ENCODE measurements around the gene PLCD1. TPM values are rescaled to one million over a fixed set of nuclear protein-coding genes. Genes with fewer than 3 reads are reported as not detected.
A peak's percentile ranks its signal among the peaks of the same experiment; 100 is the strongest.
"Not testable (repeated sequence)": the region's sequence is repeated elsewhere in the genome, so short reads cannot be mapped to it uniquely, and the experiment has no call there.

PLCD1 gene
- total RNA-seq (10 to 100 TPM; 12.1 to 17.7 (median 15.2) TPM), polyA plus RNA-seq (11.2 TPM)
- long read RNA-seq, donor 1, transcript PLCD1-201 (15 exons, 2,769 nt) = minor isoform, 8 of 29 reads
- long read RNA-seq, donor 1, transcript PLCD1-204 (15 exons, 2,963 nt) = major isoform, 14 of 29 reads
- long read RNA-seq, donor 1, partial matches to known transcripts = 5 of 29 reads
- long read RNA-seq, donor 1, other reads (novel, unspliced or antisense) = 2 of 29 reads
- long read RNA-seq, donor 2, transcript PLCD1-201 (15 exons, 2,769 nt) = major isoform, 6 of 15 reads
- long read RNA-seq, donor 2, transcript PLCD1-204 (15 exons, 2,963 nt) = major isoform, 6 of 15 reads
- long read RNA-seq, donor 2, partial matches to known transcripts = 2 of 15 reads
- long read RNA-seq, donor 2, other reads (novel, unspliced or antisense) = 1 of 15 reads
- long read RNA-seq, donor 3, transcript PLCD1-201 (15 exons, 2,769 nt) = major isoform, 25 of 58 reads
- long read RNA-seq, donor 3, transcript PLCD1-204 (15 exons, 2,963 nt) = minor isoform, 16 of 58 reads
- long read RNA-seq, donor 3, partial matches to known transcripts = 11 of 58 reads
- long read RNA-seq, donor 3, other reads (novel, unspliced or antisense) = 6 of 58 reads
- long read RNA-seq, donor 4, transcript PLCD1-204 (15 exons, 2,963 nt) = major isoform, 7 of 19 reads
- long read RNA-seq, donor 4, partial matches to known transcripts = 1 of 19 reads
- long read RNA-seq, donor 4, other reads (novel, unspliced or antisense) = 10 of 19 reads

- no peaks in the 10 kb centered on the region for H3K27me3 ChIP-seq (ENCODE audit: control insufficient read depth, insufficient read depth)
- intact Hi-C loops (cut with DNase I) = no loop called here
- WGBS = under 1% methylated on average over 75 of the region's 75 CpGs
Measured at GRCh38 chr3:38029400-38030125, at the start of gene PLCD1. Gene PLCD1 (minus strand): TSS chr3:38029642. CDS start chr3:38029539, 103 bp downstream.

DNA sequence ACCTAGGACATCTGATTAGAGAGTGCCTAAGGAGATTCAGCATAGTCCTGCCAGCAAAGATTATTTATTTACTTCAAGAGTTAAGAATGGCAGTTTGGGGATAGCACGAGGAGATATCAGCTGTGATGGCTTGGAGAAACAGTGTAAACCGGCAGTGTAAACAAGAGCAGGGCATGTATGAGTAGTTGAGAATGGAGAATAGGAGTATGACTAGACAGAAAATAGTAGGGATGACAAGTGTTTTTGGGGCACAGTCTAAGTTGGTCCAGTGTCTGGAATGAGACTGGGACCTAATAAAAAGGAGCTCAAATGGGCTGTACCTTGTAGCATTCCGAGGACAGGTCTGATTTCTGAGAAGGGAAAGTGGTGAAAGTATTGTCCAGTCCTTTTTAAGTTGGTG lies 47.6 kb upstream of the PLCD1 start:
- H3K4me3 ChIP-seq (ENCODE audit: low read length); H3K27me3 ChIP-seq (ENCODE audit: control insufficient read depth, insufficient read depth); H3K9me3 ChIP-seq (ENCODE audit: control insufficient read depth, low read length); DNase-seq; intact Hi-C loops (cut with DNase I); H3K4me1 ChIP-seq (ENCODE audit: control insufficient read depth, insufficient read depth, low read length); H3K27ac ChIP-seq (ENCODE audit: low read length); ATAC-seq: not testable (repeated sequence)
- 45% methylated on average over 2 of the region's 3 CpGs for WGBS

More at GRCh38 chr3:38029400-38030125, at the start of gene PLCD1:
- Histone ChIP-seq H3K4me3 (ENCODE audit: low read length) (peak within 1 kb of the TSS; percentile 85), H3K9me3 (ENCODE audit: control insufficient read depth, low read length) (no peaks in the 10 kb centered on the region), H3K4me1 (ENCODE audit: control insufficient read depth, insufficient read depth, low read length) (no peaks in the 10 kb centered on the region), H3K27ac (ENCODE audit: low read length) (peak within 1 kb of the TSS; percentile 43)
- ATAC-seq (peak; percentile 71 to 74), DNase-seq (peak; percentile 90 to 96 (median 96))

DNA sequence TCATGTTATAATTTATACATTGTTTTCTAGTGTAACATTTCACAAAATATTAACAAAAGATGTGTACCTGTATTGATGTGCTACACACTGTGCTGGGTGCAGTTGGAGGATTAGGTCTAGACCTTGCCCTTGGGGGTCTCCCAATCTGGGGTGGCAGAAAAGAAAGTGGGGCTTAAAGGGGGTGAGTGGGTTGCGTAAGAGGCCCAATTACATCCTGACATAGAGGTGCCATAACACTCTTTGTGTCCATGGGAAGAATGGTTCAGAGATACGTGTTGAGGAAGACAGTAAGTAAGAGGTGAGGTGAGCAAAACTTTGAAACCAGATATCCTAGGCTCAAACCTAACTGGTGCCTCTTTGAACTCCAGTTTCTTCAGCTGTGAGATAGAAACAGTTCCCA lies 40.6 kb upstream of the PLCD1 start:
- DNase-seq (no peak), ATAC-seq (no peak)
- Histone ChIP-seq H3K27me3 (ENCODE audit: control insufficient read depth, insufficient read depth) (no peaks in the 10 kb centered on the region), H3K27ac (ENCODE audit: low read length) (no peak overlapping the region), H3K4me3 (ENCODE audit: low read length) (no peak overlapping the region), H3K4me1 (ENCODE audit: control insufficient read depth, insufficient read depth, low read length) (no peaks in the 10 kb centered on the region), H3K9me3 (ENCODE audit: control insufficient read depth, low read length) (no peaks in the 10 kb centered on the region)
- intact Hi-C loops (cut with DNase I) = no loop called here
- WGBS = 88% methylated on average over 2 of the region's 2 CpGs

DNA sequence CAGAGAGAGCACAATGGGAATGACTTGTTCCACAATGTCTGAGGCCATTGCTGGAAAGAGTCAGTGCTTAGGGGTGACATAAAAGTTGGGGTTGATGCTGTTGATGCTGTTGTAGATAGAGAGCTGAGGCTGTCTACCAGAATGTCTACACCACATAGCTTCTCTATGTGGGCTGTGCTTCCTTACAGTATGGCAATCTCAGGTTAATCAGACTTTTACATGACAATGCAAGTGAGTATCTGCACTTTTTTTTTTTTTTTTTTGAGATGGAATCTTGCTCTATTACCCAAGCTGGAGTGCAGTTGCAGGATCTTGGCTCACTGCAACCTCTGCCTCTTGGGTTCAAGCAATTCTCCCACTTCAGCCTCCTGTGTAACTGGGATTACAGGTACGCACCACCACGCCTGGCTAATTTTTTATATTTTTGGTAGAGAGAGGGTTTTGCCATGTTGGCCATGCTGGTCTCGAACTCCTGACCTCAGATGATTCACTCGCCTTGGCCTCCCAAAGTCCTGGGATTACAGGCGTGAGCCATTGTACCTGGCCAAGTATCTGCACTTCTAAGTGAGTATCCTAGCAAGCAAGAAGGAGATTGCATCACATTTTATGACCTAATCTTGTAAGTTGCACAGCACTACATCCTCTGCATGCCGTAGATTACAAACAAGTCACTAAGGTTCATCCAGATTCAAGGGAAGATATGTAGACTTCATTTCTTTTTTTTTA lies 38.2 kb upstream of the PLCD1 start:
- intact Hi-C loops (cut with DNase I) = no loop called here
- ATAC-seq (no peak), DNase-seq (no peak)
- 90% methylated on average over 6 of the region's 6 CpGs for WGBS
- Histone ChIP-seq H3K9me3 (ENCODE audit: control insufficient read depth, low read length) (no peaks in the 10 kb centered on the region), H3K27ac (ENCODE audit: low read length) (no peak overlapping the region), H3K4me3 (ENCODE audit: low read length) (no peak overlapping the region), H3K27me3 (ENCODE audit: control insufficient read depth, insufficient read depth) (no peaks in the 10 kb centered on the region), H3K4me1 (ENCODE audit: control insufficient read depth, insufficient read depth, low read length) (no peaks in the 10 kb centered on the region)

DNA sequence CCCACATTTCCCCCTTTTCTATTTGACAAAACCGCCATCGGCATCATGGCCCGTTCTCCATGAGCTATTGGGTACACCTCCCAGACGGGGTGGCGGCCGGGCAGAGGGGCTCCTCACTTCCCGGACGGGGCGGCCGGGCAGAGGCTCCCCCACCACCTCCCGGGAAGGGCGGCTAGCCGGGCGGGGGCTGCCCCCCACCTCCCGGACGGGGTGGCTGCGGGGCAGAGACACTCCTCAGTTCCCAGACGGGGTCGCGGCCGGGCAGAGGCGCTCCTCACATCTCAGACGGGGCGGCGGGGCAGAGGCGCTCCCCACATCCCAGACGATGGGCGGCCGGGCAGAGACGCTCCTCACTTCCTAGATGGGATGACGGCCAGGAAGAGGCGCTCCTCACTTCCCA lies 35.0 kb upstream of the PLCD1 start:
- 96% methylated on average over 29 of the region's 32 CpGs for WGBS
- peak in 1 of 3 donors; percentile 52 for DNase-seq
- intact Hi-C loops (cut with DNase I); H3K9me3 ChIP-seq (ENCODE audit: control insufficient read depth, low read length); H3K27ac ChIP-seq (ENCODE audit: low read length); H3K4me3 ChIP-seq (ENCODE audit: low read length); ATAC-seq; H3K4me1 ChIP-seq (ENCODE audit: control insufficient read depth, insufficient read depth, low read length); H3K27me3 ChIP-seq (ENCODE audit: control insufficient read depth, insufficient read depth): not testable (repeated sequence)

DNA sequence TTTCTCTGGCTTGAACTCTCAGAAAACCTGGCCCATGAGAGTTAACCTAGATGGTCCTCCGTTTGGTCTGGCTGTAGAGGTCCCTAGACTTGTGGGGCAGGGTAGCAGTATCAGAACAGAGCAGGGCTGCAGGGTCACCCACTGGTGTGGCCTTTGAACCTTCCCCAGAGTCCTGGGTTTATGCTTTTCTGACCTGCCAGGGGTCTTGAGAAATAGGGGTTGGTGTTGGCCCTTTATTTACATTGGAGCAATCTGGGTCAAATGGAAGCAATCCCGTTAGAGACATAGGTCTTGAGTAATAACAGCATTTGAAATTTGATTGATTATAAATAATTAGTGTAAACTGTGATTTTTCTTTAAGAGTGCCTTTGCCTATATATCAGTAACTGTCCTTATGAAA lies 33.4 kb upstream of the PLCD1 start:
- H3K9me3 ChIP-seq (ENCODE audit: control insufficient read depth, low read length) = no peaks in the 10 kb centered on the region
- H3K27me3 ChIP-seq (ENCODE audit: control insufficient read depth, insufficient read depth) = no peaks in the 10 kb centered on the region
- WGBS = 78% methylated on average over 2 of the region's 2 CpGs
- no peaks in the 10 kb centered on the region for H3K4me1 ChIP-seq (ENCODE audit: control insufficient read depth, insufficient read depth, low read length)
- no peak overlapping the region for H3K4me3 ChIP-seq (ENCODE audit: low read length)
- no peak overlapping the region for H3K27ac ChIP-seq (ENCODE audit: low read length)
- no peak for DNase-seq
- ATAC-seq = no peak
- intact Hi-C loops (cut with DNase I) = no loop called here

- Histone ChIP-seq H3K27me3 (ENCODE audit: control insufficient read depth, insufficient read depth) (no peaks in the 10 kb centered on the region), H3K9me3 (ENCODE audit: control insufficient read depth, low read length) (no peaks in the 10 kb centered on the region), H3K4me1 (ENCODE audit: control insufficient read depth, insufficient read depth, low read length) (no peaks in the 10 kb centered on the region), H3K4me3 (ENCODE audit: low read length) (no peak overlapping the region), H3K27ac (ENCODE audit: low read length) (no peak overlapping the region)
- 81% methylated on average over 7 of the region's 7 CpGs for WGBS
- intact Hi-C loops (cut with DNase I) = no loop called here
- no peak for ATAC-seq
- no peak for DNase-seq
Measured at GRCh38 chr3:38059591-38059990, 30.1 kb upstream of the PLCD1 start.

DNA sequence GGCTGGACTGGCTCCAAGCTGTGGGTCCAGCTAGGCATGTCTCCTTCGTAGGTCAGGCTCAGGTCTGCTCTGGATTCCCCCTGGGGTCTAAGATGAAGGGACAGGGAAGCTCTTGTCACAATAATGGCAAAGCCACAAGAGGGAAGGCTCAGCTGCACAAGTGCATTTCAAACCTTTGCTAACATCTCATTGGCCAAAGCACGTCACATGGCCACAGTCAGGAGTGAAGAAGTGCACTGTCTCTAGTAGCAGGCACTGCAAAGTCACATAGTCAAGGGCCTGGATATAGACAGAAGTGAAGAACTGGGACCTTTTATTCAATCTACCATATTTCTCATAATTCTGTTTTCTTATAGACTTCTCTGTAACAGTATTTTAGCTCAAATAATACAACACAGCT lies 29.7 kb upstream of the PLCD1 start:
- WGBS = 74% methylated on average over 2 of the region's 2 CpGs
- no peaks in the 10 kb centered on the region for H3K27me3 ChIP-seq (ENCODE audit: control insufficient read depth, insufficient read depth)
- intact Hi-C loops (cut with DNase I) = no loop called here
- no peak overlapping the region for H3K4me3 ChIP-seq (ENCODE audit: low read length)
- no peak for DNase-seq
- no peak overlapping the region for H3K27ac ChIP-seq (ENCODE audit: low read length)
- no peaks in the 10 kb centered on the region for H3K4me1 ChIP-seq (ENCODE audit: control insufficient read depth, insufficient read depth, low read length)
- no peak for ATAC-seq
- no peaks in the 10 kb centered on the region for H3K9me3 ChIP-seq (ENCODE audit: control insufficient read depth, low read length)

DNA sequence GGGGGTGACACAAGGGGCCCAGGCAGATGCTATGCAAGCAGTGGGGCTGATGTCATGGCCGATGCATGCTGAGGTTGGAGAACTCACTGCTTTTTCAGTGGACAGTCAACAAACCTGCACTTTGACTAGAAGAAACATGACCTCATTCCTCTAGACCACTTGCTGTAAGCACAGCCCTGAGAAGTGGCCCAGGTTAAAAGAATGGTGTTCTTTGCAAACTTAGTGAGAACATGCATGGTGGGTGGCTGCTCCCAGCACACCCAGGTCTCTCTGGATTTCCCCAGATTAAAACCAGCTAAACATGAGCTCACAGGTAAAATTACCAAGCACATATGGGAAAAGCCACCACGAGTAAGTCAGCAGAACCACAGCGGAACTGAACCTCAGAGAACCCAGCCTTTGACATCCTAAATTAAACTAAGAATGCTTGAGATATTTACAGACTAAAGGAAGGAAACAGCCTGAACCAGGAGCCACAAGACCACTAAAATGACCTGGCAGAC lies 25.1 kb upstream of the PLCD1 start:
- Histone ChIP-seq H3K4me1 (ENCODE audit: control insufficient read depth, insufficient read depth, low read length) (no peaks in the 10 kb centered on the region), H3K27ac (ENCODE audit: low read length) (no peak overlapping the region), H3K27me3 (ENCODE audit: control insufficient read depth, insufficient read depth) (no peaks in the 10 kb centered on the region), H3K4me3 (ENCODE audit: low read length) (no peak overlapping the region), H3K9me3 (ENCODE audit: control insufficient read depth, low read length) (no peaks in the 10 kb centered on the region)
- no peak for ATAC-seq
- DNase-seq = no peak
- WGBS = 76% methylated on average over 3 of the region's 3 CpGs
- intact Hi-C loops (cut with DNase I) = no loop called here

- H3K27ac ChIP-seq (ENCODE audit: low read length); intact Hi-C loops (cut with DNase I); H3K4me3 ChIP-seq (ENCODE audit: low read length); ATAC-seq; H3K9me3 ChIP-seq (ENCODE audit: control insufficient read depth, low read length); H3K27me3 ChIP-seq (ENCODE audit: control insufficient read depth, insufficient read depth); H3K4me1 ChIP-seq (ENCODE audit: control insufficient read depth, insufficient read depth, low read length); DNase-seq: not testable (repeated sequence)
- 80% methylated on average over 7 of the region's 9 CpGs for WGBS
Measured at GRCh38 chr3:38053813-38054498, 24.5 kb upstream of the PLCD1 start.
